ENCODE measurements around the gene PTPRN2. TPM values are rescaled to one million over a fixed set of nuclear protein-coding genes. Genes with fewer than 3 reads are reported as not detected.

Gene PTPRN2
- total RNA-seq, 4 donors from 2014 or later: 14.9 to 34.3 (median 21.3) TPM

DNA sequence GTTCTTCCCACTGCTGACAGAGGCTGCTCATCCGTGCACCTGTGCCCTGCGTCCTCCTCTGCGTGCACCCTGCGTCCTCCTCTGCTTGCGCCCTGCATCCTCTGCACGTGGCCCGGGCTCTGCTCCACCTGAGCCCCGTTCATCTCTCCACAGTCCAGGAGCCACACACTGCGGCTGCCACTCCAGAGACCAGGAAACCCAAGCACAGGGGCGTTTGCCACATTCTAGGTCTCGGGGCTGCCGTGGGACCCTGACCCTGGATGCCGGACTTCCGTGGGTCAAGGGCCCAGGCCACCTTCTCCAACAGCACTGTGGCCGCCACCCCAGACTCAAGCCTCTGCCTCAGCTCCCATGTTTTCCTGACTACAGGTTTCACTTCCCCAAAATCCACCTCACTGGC is 460.4 kb downstream of the PTPRN2 start:
- H3K27ac ChIP-seq: no peak overlapping the region
- TF ChIP-seq, protein P1, sequence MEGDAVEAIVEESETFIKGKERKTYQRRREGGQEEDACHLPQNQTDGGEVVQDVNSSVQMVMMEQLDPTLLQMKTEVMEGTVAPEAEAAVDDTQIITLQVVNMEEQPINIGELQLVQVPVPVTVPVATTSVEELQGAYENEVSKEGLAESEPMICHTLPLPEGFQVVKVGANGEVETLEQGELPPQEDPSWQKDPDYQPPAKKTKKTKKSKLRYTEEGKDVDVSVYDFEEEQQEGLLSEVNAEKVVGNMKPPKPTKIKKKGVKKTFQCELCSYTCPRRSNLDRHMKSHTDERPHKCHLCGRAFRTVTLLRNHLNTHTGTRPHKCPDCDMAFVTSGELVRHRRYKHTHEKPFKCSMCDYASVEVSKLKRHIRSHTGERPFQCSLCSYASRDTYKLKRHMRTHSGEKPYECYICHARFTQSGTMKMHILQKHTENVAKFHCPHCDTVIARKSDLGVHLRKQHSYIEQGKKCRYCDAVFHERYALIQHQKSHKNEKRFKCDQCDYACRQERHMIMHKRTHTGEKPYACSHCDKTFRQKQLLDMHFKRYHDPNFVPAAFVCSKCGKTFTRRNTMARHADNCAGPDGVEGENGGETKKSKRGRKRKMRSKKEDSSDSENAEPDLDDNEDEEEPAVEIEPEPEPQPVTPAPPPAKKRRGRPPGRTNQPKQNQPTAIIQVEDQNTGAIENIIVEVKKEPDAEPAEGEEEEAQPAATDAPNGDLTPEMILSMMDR (IDR thresholded peaks at IDR 0.05): no peak
- DNase-seq: no peak

DNA sequence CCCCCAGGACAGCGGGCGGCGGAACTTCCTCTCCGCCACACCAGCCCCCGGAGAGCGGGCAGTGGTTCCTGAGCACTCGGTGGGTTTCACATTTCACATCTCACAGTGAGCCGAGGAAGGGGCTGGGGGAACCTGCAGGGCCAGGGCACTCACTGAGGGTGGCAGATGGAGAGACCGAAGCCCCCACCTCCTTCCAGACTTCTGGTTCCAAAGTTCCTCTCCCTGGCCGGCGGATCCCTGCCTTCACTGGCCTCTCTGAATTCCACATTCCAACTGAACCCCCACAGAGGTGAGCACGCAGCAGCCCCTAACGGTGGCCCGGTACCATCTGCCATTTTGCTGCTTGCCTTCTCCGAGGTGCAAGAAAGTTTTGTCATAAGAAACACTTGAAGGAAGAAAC is 461.0 kb downstream of the PTPRN2 start:
- no peak for TF ChIP-seq POLR2A (IDR thresholded peaks at IDR 0.05)
- TF ChIP-seq, protein P1 (IDR thresholded peaks at IDR 0.05): no peak

More for the DNA sequence above, 460.4 kb downstream of the PTPRN2 start:
- H3K9me3 ChIP-seq: no peaks in the 10 kb centered on the region
- no peaks in the 10 kb centered on the region for H3K36me3 ChIP-seq
- no peak overlapping the region for H3K4me3 ChIP-seq
- H3K4me1 ChIP-seq: no peaks in the 10 kb centered on the region
- no peaks in the 10 kb centered on the region for H3K27me3 ChIP-seq

DNA sequence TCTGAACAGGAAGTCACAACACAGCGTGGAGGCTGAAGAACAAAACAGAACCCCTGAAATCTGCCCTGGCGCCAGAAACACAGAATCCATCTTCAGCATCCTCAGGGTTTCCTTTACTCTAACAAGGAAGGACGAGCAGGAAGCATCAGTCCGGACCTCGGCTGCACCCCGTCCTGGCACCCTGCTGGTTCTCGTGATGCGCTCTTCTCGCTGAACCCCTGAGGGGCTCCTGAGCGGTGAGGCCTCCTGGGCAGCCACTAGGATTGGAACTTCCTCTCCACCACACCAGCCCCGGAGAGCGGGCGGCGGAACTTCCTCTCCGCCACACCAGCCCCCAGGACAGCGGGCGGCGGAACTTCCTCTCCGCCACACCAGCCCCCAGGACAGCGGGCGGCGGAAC is 461.9 kb downstream of the PTPRN2 start:
- Histone ChIP-seq H3K9me3 (no peaks in the 10 kb centered on the region), H3K36me3 (no peaks in the 10 kb centered on the region), H3K27ac (no peak overlapping the region), H3K27me3 (no peaks in the 10 kb centered on the region), H3K4me3 (no peak overlapping the region), H3K4me1 (no peaks in the 10 kb centered on the region)
- TF ChIP-seq, protein P1 (IDR thresholded peaks at IDR 0.05): no peak
- no peak for TF ChIP-seq POLR2A (IDR thresholded peaks at IDR 0.05)
- peak in 1 of 3 donors; percentile 39 for DNase-seq

More for the DNA sequence above, 461.0 kb downstream of the PTPRN2 start:
- Histone ChIP-seq H3K4me3 (no peak overlapping the region), H3K36me3 (no peaks in the 10 kb centered on the region), H3K27me3 (no peaks in the 10 kb centered on the region), H3K9me3 (no peaks in the 10 kb centered on the region), H3K4me1 (no peaks in the 10 kb centered on the region), H3K27ac (no peak overlapping the region)
- DNase-seq: no peak

DNA sequence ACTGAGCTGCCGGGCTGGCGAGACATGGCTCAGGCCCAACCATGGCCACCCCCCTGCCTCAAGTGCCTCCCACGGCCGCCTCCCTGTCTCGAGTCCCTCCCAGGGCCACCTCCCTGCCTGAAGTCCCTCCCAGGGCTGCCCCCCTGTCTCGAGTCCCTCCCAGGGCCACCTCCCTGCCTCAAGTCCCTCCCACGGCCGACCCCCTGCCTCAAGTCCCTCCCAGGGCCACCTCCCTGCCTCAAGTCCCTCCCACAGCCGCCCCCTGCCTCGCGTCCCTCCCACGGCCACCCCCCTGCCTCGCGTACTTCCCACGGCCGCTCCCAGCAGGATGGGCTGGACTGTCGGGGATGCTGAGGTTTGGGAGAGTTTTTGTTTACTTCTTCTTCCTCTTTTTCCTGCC is 462.5 kb downstream of the PTPRN2 start:
- DNase-seq: peak in 1 of 3 donors; percentile 34

DNA sequence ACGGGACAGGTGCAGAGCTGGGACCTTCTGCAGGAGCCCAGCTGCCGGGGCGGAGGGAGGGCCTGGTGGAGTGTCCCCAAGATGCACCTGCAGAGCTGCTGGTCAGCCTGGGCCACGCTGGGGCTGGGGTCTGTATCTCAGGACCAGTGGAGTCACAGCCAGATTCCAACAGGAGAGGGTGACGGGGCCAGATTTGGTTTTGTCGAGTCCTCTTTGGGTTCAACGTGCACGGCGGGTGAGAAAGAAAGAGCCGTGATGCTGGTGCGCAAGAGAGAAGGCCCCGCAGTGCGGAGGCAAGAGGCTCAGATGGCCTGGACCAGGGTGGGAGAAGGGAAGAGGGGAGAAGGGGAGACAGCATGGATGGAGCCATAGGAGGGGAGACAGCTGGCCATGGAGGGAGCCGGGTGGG is 462.9 kb downstream of the PTPRN2 start:
- TF ChIP-seq, protein P1 (IDR thresholded peaks at IDR 0.05): no peak
- no peak for TF ChIP-seq POLR2A (IDR thresholded peaks at IDR 0.05)
- Histone ChIP-seq H3K4me1 (no peaks in the 10 kb centered on the region), H3K36me3 (no peaks in the 10 kb centered on the region), H3K9me3 (no peaks in the 10 kb centered on the region), H3K27me3 (no peaks in the 10 kb centered on the region), H3K27ac (no peak overlapping the region), H3K4me3 (no peak overlapping the region)
- peak in 1 of 3 donors; percentile 28 for DNase-seq

More for the DNA sequence above, 462.5 kb downstream of the PTPRN2 start:
- H3K4me3 ChIP-seq: no peak overlapping the region
- no peaks in the 10 kb centered on the region for H3K36me3 ChIP-seq
- no peak overlapping the region for H3K27ac ChIP-seq
- H3K4me1 ChIP-seq: no peaks in the 10 kb centered on the region
- TF ChIP-seq, protein P1 (IDR thresholded peaks at IDR 0.05): no peak
- no peak for TF ChIP-seq POLR2A (IDR thresholded peaks at IDR 0.05)
- H3K27me3 ChIP-seq: no peaks in the 10 kb centered on the region
- no peaks in the 10 kb centered on the region for H3K9me3 ChIP-seq

DNA sequence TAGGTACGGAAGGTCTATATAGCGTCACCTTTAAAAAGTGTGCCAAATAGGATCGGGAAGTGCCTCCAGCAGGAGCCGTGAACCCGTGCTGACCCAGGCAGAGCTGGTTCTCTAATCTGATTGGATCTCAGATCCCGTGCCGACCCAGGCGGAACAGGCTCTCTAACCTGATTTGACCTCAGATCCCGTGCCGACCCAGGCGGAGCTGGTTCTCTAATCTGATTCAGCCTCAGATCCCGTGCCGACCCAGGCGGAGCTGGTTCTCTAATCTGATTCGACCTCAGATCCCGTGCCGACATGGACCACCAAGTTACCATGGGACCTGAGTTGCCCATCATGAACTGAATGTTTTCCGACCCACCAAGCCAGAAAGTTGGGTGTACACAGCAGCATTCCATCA is 463.9 kb downstream of the PTPRN2 start:
- TF ChIP-seq, protein P1 (IDR thresholded peaks at IDR 0.05): no peak
- TF ChIP-seq POLR2A (IDR thresholded peaks at IDR 0.05): no peak
- H3K27ac ChIP-seq: no peak overlapping the region
- no peaks in the 10 kb centered on the region for H3K4me1 ChIP-seq
- H3K36me3 ChIP-seq: no peaks in the 10 kb centered on the region
- no peaks in the 10 kb centered on the region for H3K27me3 ChIP-seq
- DNase-seq: peak in 1 of 3 donors; percentile 38
- no peaks in the 10 kb centered on the region for H3K9me3 ChIP-seq
- H3K4me3 ChIP-seq: no peak overlapping the region
